ENCODE measurements around the gene CD79B. TPM values are rescaled to one million over a fixed set of nuclear protein-coding genes. Genes with fewer than 3 reads are reported as not detected.

The CD79B gene
- total RNA-seq, 2 donors from 2014 or later: 19.5 to 31.1 TPM

- no peak overlapping the region for H3K4me3 Mint-ChIP-seq
- DNase-seq: no peak
- ATAC-seq: no peak
- no peaks in the 10 kb centered on the region for H3K9me3 ChIP-seq (ENCODE audit: control insufficient read depth, low read length, poor library complexity, severe bottlenecking)
- H3K27ac Mint-ChIP-seq: peak overlapping the region; percentile 41
- H3K4me1 Mint-ChIP-seq: peaks cover 15% of the 10 kb centered on the region
- no peaks in the 10 kb centered on the region for H3K36me3 Mint-ChIP-seq (ENCODE audit: low read depth)
- no peaks in the 10 kb centered on the region for H3K27me3 Mint-ChIP-seq
These were observed 30.2 kb upstream of the CD79B start for GRCh38 chr17:63962298-63962744.

DNA sequence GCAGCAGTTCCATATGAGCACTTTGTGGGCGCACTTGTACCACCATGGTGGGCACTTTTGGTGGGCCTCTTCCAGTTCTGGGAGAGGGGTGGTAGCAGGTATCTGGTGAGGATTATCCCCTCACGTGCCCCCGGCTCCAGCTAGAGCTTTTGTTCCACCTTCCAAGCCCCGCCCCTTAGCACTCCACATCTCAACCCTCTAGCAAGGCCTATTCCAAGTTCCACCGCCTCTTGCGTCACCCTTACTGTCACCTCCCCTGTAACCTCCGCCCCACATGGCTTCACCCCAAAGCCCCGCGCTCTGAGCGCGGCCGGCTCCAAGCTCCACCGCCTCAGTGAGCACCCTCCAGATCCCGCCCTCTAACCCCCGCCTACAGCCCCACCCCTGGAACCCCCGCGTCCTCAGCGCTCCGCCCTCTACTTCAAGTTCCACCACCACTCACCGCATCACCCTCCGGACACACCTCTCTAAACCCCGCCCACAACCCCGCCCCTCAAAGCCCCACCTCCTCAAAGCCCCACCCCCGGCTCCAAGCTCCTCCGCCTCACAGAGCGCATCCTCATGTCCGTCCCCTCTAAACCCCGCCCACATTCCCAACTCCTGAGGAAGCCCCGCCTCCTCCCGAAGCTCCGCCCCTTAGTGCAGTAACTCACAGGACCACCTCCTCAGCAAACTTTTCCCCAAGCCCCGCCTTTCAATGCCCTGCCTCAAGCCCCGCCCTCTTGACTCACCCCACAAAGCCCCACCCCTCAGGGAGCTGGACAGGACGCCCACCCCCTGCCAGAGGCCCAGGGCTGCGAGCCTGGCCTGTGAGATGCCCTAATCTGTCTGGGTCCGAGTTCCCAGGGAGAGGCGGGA lies 29.5 kb upstream of the CD79B start:
- Mint-ChIP-seq H3K36me3 (ENCODE audit: low read depth) (no peaks in the 10 kb centered on the region), H3K4me1 (peaks cover 11% of the 10 kb centered on the region), H3K27ac (peak overlapping the region; percentile 4), H3K27me3 (no peaks in the 10 kb centered on the region), H3K4me3 (no peak overlapping the region)
- DNase-seq: peak in 2 of 3 donors; percentile 24 to 45
- H3K9me3 ChIP-seq (ENCODE audit: control insufficient read depth, low read length, poor library complexity, severe bottlenecking): no peaks in the 10 kb centered on the region
- peak; percentile 74 for ATAC-seq

DNA sequence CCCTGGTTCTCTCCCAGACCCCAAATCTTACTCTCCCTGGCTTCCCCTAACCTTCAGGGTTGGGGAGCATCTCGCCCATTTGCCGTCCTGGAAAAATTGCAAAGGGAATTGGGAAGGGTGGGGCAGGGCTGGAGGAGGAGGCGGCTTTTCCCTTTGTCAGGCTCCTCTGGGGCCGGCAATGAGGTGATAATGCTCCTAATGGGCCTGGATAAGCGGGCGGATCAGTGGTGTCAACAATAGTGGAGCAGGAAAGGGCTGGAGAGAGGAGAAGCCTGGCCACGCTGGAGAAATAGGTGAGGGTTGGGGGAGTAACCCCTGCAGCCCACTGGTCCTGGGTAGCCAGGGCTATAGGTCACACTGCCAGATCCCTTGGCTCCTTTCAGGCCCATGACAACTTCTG lies 28.3 kb upstream of the CD79B start:
- H3K27me3 Mint-ChIP-seq: no peaks in the 10 kb centered on the region
- no peaks in the 10 kb centered on the region for H3K36me3 Mint-ChIP-seq (ENCODE audit: low read depth)
- DNase-seq (no peak), ATAC-seq (no peak)
- no peak overlapping the region for H3K27ac Mint-ChIP-seq
- H3K4me3 Mint-ChIP-seq: no peak overlapping the region
- peaks cover 13% of the 10 kb centered on the region for H3K4me1 Mint-ChIP-seq
- H3K9me3 ChIP-seq (ENCODE audit: control insufficient read depth, low read length, poor library complexity, severe bottlenecking): no peaks in the 10 kb centered on the region

DNA sequence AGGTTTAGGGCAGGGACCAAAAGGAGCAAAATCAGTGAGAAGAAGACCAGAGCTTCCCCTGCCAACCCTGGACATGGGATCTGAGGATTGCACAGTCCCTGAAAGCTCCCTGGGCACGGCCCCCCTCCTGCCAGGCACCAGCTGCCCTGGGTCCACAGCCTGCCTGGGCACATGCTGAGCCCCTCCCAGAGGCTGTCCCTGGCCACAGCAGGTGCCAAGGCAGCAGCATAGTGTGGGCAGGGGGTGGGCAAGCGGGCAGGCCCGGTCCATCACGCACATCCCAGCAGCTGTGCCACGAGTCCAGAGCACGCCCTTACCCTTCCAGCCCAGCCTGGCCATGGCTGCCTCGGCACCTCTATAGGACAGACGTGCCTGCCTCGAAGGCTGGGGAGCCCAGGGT lies 27.9 kb upstream of the CD79B start:
- ATAC-seq (no peak), DNase-seq (no peak)
- Mint-ChIP-seq H3K27ac (no peak overlapping the region), H3K4me3 (no peak overlapping the region), H3K4me1 (peaks cover 13% of the 10 kb centered on the region), H3K36me3 (ENCODE audit: low read depth) (no peaks in the 10 kb centered on the region), H3K27me3 (no peaks in the 10 kb centered on the region)
- no peaks in the 10 kb centered on the region for H3K9me3 ChIP-seq (ENCODE audit: control insufficient read depth, low read length, poor library complexity, severe bottlenecking)

DNA sequence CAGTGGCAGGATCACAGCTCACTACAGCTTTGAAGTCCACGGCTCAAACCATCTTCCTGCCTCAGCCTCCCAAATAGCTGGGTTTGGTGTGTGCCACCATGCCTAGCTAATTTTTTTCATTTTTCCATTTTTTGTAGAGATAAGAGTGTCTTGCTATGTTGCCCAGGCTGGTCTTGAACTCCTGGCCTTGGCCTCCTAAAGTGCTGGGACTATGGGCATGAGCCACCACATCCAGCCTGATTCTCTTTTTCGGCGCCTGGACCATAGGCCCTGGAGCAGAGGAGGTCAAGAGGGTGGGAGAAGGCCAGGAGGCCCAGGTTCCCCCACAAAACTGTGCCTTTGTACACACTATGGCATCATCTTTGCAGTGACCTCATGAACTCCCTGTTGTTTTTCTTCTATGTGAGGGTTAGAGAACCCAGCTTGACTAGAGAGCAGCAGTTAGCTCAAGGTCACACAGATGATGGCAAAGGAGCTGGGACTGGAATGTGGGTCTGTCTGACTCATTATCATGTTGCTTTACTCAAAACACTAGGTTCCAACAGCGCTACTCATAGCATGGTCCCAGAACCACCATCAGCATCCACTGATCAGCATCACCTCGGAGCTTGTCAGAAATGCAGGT lies 24.3 kb upstream of the CD79B start:
- H3K27me3 Mint-ChIP-seq: no peaks in the 10 kb centered on the region
- H3K9me3 ChIP-seq (ENCODE audit: control insufficient read depth, low read length, poor library complexity, severe bottlenecking): no peaks in the 10 kb centered on the region
- peaks cover 17% of the 10 kb centered on the region for H3K4me1 Mint-ChIP-seq
- no peak overlapping the region for H3K4me3 Mint-ChIP-seq
- H3K27ac Mint-ChIP-seq: peak overlapping the region; percentile 34
- no peaks in the 10 kb centered on the region for H3K36me3 Mint-ChIP-seq (ENCODE audit: low read depth)
- DNase-seq: no peak
- no peak for ATAC-seq

DNA sequence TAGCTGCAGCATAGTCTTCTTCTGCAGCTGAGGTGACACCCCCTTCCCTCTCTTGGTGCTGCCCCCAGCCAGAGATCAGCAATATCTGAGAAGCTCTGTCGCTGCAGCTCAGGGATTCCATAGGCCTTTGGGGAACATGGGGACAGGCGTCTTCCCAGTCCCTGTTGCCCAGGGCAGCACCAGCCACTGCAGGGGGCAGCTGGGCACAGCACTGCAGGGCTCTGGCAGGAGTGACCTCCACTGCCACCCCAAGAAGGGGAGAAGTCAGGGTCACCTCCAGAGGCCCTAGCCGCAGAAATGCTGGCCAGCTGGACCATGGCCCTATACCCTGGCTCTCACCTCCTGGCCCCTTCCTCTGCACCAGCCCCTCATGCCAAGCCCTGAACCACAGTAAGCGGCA lies 23.7 kb upstream of the CD79B start:
- Mint-ChIP-seq H3K4me3 (no peak overlapping the region), H3K4me1 (peaks cover 20% of the 10 kb centered on the region), H3K36me3 (ENCODE audit: low read depth) (no peaks in the 10 kb centered on the region), H3K27me3 (no peaks in the 10 kb centered on the region), H3K27ac (peak overlapping the region; percentile 34)
- no peaks in the 10 kb centered on the region for H3K9me3 ChIP-seq (ENCODE audit: control insufficient read depth, low read length, poor library complexity, severe bottlenecking)
- DNase-seq: no peak
- no peak for ATAC-seq

DNA sequence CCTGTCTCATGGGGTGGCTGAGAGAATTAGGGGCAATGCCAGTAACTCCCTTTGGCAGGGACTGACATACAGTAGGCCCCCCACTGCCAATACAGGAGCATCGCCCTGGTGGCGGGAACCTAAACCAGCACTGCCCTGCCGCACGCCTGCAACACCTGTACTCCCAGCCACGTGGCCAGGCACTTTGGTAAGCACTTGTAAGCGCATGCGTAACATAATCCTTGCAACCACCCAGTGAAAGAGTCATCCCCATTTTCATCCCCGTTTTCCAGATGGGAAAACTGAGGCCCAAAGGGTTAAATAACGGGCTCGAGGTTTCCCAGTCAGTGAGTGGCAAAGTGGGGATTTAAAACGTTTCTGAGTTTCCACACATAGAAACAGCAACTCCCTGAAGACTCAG lies 23.1 kb upstream of the CD79B start:
- DNase-seq (no peak), ATAC-seq (no peak)
- no peak overlapping the region for H3K4me3 Mint-ChIP-seq
- no peak overlapping the region for H3K27ac Mint-ChIP-seq
- H3K4me1 Mint-ChIP-seq: peaks cover 20% of the 10 kb centered on the region
- no peaks in the 10 kb centered on the region for H3K9me3 ChIP-seq (ENCODE audit: control insufficient read depth, low read length, poor library complexity, severe bottlenecking)
- no peaks in the 10 kb centered on the region for H3K36me3 Mint-ChIP-seq (ENCODE audit: low read depth)
- H3K27me3 Mint-ChIP-seq: no peaks in the 10 kb centered on the region

GRCh38 chr17:63954402-63955063 lies 22.4 kb upstream of the CD79B start:
- no peak for DNase-seq
- H3K4me1 Mint-ChIP-seq: peaks cover 20% of the 10 kb centered on the region
- H3K4me3 Mint-ChIP-seq: peak overlapping the region; percentile 65
- H3K36me3 Mint-ChIP-seq (ENCODE audit: low read depth): no peaks in the 10 kb centered on the region
- H3K9me3 ChIP-seq (ENCODE audit: control insufficient read depth, low read length, poor library complexity, severe bottlenecking): no peaks in the 10 kb centered on the region
- ATAC-seq: peak; percentile 79
- peak overlapping the region; percentile 82 for H3K27ac Mint-ChIP-seq
- H3K27me3 Mint-ChIP-seq: no peaks in the 10 kb centered on the region

GRCh38 chr17:63950940-63951907 lies 19.1 kb upstream of the CD79B start:
- H3K4me3 Mint-ChIP-seq: no peak overlapping the region
- no peak overlapping the region for H3K27ac Mint-ChIP-seq
- no peaks in the 10 kb centered on the region for H3K9me3 ChIP-seq (ENCODE audit: control insufficient read depth, low read length, poor library complexity, severe bottlenecking)
- H3K27me3 Mint-ChIP-seq: no peaks in the 10 kb centered on the region
- ATAC-seq: no peak
- peaks cover 22% of the 10 kb centered on the region for H3K4me1 Mint-ChIP-seq
- DNase-seq: peak in 1 of 3 donors; percentile 23
- no peaks in the 10 kb centered on the region for H3K36me3 Mint-ChIP-seq (ENCODE audit: low read depth)

- ATAC-seq (no peak), DNase-seq (no peak)
- H3K4me3 Mint-ChIP-seq: no peak overlapping the region
- H3K27me3 Mint-ChIP-seq: no peaks in the 10 kb centered on the region
- no peaks in the 10 kb centered on the region for H3K36me3 Mint-ChIP-seq (ENCODE audit: low read depth)
- H3K27ac Mint-ChIP-seq: no peak overlapping the region
- no peaks in the 10 kb centered on the region for H3K9me3 ChIP-seq (ENCODE audit: control insufficient read depth, low read length, poor library complexity, severe bottlenecking)
- H3K4me1 Mint-ChIP-seq: peaks cover 23% of the 10 kb centered on the region
These were observed 17.6 kb upstream of the CD79B start for GRCh38 chr17:63949576-63950250.

GRCh38 chr17:63948521-63948920 lies 16.4 kb upstream of the CD79B start:
- H3K9me3 ChIP-seq (ENCODE audit: control insufficient read depth, low read length, poor library complexity, severe bottlenecking): no peaks in the 10 kb centered on the region
- Mint-ChIP-seq H3K4me3 (no peak overlapping the region), H3K4me1 (peaks cover 14% of the 10 kb centered on the region), H3K27me3 (no peaks in the 10 kb centered on the region), H3K36me3 (ENCODE audit: low read depth) (no peaks in the 10 kb centered on the region), H3K27ac (no peak overlapping the region)
- no peak for DNase-seq
- ATAC-seq: no peak

DNA sequence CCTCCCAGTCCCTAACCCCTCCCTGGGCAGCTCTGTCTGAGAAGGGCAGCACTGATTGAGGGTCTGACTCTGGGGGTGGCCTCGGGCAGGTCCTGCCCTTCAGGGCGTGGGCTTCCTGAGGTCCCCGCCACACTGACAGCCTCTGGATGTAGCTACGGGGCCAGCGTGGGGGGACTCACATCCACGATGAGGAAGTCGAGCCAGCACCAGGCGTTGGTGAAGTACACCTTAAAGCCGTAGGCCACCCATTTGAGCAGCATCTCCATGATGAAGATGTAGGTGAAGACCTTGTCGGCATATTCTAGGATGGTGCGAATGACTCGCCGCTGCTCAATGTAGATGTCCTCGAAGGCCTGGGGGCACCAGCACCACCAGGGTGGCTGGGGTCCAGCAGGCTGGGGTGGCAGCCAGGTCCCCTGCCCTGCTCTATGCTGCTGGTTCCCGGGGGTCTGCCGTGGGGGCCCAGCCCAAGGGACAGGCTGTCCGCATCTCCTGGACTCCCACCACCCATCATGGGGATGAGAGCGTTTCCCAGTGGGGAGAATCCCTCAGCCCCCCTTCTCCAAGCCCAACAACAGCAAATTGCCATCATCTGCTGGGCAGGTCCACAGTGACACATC lies 15.7 kb upstream of the CD79B start:
- H3K4me1 Mint-ChIP-seq: peaks cover 14% of the 10 kb centered on the region
- no peaks in the 10 kb centered on the region for H3K27me3 Mint-ChIP-seq
- H3K9me3 ChIP-seq (ENCODE audit: control insufficient read depth, low read length, poor library complexity, severe bottlenecking): no peaks in the 10 kb centered on the region
- H3K4me3 Mint-ChIP-seq: no peak overlapping the region
- ATAC-seq: no peak
- no peak for DNase-seq
- no peak overlapping the region for H3K27ac Mint-ChIP-seq
- no peaks in the 10 kb centered on the region for H3K36me3 Mint-ChIP-seq (ENCODE audit: low read depth)

Measured in T-helper 17 cell (primary cell).